HG02678 (cell line): ENCODE results near the gene COG3.

Experiments used
- ATAC-seq: cut with Tn5 transposase; IDR thresholded peaks from one replicate; pipeline ENCODE4 v1.9.1; 2021; ENCODE audit warnings: mild to moderate bottlenecking, moderate library complexity; ENCODE audit not compliant: unreplicated experiment

Gene COG3

GRCh38 chr13:45500492-45501174 lies 35.9 kb downstream of the COG3 start:
- no peak for ATAC-seq

DNA sequence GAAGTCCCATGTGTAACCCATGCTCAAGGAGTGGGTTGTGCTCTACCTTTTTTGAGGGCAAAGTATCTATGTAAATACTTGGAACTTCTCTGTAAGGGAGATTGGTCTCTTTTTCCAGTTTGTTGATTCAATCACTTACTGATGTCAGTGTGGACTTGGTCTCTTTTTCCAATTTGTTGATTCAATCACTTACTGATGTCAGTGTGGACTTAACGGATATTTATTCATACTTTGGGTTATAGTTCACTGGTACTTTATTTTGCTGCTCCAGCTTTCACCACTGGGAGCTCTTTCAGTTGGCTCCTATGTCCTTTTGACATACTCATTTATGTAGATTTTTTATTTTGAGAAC lies 36.4 kb downstream of the COG3 start:
- ATAC-seq, result no peak

- ATAC-seq, result no peak
These were observed 38.9 kb downstream of the COG3 start for GRCh38 chr13:45503658-45504057.

DNA sequence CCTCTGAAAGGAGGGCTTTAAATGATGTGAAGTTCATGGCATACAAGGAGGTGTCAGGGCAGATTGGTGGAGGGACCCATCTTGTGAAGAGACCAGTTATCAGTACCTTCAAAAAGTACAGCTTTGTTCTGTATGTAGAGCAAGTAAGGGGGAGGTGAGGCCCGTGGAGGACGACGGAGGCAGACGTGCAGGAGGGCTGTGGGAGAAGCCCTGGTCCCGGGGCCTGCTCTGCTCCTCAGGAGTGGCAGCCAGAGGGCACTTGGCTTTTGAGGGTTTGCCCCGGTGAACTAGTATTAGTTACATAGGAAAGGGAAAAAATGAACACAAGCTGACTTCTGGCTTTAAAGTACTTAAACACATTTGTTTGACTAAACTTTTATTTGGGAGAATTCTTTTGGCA lies 42.1 kb downstream of the COG3 start:
- no peak for ATAC-seq

DNA sequence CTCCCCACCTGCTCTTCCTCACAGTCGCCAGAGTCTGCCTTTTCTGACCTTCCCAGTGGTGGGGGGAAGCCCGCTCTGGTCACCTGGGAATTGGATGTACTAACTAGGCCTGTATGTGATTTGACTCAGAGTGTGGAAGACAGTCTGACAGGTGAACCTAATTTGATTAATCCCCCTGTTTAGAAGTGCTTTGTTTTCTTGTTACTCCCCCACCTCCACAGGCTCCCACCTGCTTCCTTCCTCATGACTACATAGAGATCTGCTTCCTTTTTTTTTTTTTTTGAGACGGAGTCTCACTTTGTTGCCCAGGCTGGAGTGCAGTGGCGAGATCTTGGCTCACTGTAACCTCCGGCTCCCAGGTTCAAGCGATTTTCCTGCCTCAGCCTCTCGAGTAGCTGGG lies 44.0 kb downstream of the COG3 start:
- no peak for ATAC-seq

DNA sequence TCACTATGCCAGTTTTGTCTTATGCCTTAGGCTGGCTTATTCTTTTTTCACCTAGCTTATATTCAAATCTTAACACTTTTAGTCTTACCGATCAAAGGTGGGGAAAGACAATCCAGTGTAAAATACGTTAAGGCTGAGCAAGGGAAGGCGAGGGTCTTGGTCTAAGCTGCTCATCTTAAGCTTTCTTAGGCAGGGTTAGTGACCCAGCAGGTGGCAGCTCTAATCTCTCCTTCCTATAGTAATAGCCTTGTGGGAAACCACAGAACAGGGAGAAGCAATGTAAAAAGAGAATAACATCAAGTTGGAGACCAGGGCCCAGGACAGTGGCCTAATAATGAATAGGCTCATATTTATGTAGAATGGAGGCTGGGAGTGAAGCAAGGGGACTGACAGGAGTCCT lies 45.9 kb downstream of the COG3 start:
- ATAC-seq, result no peak

GRCh38 chr13:45511310-45512097 lies 46.8 kb downstream of the COG3 start:
- no peak for ATAC-seq

DNA sequence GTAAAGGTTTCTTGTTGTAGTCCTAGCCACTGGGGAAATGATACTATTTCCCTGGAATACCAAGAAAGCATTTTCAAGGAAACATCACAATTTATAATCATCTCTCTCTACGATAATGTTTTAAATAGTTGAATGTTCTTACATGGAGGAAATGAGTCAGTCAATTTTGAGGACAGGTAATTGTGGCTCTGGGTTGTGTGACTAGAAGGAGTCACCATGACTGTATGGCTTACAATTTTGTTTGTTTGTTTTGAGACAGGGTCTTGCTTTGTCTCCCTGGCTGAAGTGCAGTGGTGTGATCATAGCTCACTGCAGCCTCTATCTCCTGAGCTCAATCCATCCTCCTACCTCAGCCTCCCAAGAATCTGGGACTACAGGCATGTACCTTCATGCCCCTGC lies 47.4 kb downstream of the COG3 start:
- ATAC-seq, result no peak

GRCh38 chr13:45516757-45517156 lies 52.0 kb downstream of the COG3 start:
- ATAC-seq, result no peak

DNA sequence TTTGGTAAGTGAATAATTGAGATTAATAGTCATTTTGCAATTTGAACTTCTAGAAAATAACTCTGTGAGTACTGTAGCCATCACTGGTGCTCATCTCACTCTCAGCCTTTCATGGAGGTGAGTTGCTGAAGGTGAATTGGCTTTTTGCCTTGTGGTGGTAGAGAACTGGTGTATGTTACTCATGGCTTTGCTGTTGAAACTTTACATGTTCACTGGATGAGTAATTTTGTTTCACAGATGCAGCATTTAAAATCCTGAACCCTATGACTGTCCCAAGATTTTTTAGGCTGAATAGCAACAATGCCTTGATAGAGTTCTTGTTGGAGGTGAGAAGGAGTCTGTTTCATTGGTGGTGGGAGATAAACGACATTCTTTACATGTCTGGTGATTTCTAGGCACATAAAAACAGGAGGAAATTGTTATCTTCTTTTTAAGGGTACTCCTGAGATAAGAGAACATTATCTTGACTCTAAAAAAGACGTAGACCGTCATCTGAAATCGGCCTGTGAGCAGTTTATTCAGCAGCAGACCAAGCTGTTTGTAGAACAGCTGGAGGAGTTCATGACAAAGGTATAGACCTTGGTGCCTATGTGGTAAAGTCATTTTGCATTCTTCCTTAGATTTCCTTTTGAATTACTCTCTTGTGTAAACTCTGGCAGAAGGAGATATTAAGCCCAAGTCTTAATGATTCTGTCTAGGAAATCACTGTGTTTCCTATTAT lies 53.9 kb downstream of the COG3 start:
- no peak for ATAC-seq

DNA sequence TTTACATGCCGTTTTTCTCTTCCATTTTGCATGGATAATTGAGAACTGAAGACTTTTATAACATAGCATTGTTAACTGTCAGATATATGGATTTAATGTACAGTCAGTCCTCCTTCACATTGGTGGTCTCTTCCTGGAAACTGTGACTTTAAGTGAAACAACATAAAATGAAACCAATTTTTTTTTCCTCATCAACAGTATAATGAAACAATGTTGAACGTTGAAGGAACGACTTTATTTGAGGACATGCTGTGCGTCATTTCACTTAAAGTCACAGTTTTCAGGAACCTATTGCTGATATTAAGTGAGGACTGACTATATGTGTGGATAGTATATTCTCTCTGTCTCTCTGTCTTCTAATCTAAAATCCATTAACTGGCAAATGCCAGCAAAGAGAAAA lies 54.8 kb downstream of the COG3 start:
- ATAC-seq, result no peak

GRCh38 chr13:45521297-45521696 lies 56.6 kb downstream of the COG3 start:
- no peak for ATAC-seq

- ATAC-seq, result no peak
These were observed 57.8 kb downstream of the COG3 start for GRCh38 chr13:45522571-45522970.

DNA sequence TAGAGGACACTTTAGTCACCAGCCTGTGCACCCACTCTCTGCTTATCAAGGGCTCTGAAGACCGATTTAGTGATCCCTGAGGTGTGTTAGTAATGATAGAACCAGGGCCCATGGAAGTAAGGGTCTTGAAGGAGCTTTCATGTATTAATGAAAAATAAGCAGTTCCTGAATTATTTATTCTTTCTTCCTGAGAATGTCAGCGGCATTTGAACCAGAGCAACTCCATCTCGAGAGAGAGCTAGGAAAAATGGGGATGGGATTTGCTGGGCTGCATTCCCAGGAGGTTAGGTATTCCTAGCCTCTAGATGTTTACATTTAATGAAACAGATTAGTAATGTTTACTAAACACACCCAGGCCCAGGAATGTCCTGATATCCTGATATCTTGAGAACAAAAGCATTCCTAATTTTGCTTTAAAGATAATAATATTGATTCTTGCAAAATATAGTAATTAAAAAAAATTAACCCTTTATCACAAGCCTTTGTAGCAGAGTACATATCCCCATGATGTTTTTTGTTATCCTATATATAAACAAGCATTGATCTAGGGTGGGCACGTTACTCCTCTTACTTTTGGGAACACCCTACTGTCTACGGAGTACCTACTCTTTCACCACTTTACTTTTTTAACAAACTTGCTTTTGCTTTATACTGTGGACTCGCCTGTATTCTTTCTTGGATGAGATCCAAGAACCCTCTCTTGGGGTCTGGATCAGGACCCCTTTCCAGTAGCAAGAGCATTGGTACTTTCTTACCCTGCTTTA lies 63.1 kb downstream of the COG3 start:
- no peak for ATAC-seq

DNA sequence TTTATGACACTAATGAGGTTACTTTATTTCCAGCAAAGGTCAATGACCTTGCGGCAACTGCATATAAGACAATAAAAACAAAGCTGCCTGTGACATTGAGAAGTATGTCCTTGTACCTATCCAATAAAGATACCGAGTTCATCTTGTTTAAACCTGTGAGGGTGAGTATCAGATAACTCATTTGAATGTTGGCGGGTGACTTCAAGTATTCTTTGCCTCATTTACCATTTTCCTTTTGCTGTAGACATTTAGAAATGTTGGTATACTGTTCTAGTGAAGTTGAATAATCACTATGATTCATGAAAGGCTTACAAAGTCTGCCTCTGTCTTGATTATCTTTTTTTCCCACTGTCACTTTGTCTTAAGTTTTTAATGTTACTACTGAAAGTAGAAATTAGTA lies 65.0 kb downstream of the COG3 start:
- no peak for ATAC-seq

- ATAC-seq, result no peak
These were observed 69.9 kb downstream of the COG3 start for GRCh38 chr13:45534604-45535003.

GRCh38 chr13:45536224-45536623 lies 71.5 kb downstream of the COG3 start:
- no peak for ATAC-seq

- ATAC-seq, result no peak
These were observed 72.8 kb downstream of the COG3 start for GRCh38 chr13:45537516-45537915.

DNA sequence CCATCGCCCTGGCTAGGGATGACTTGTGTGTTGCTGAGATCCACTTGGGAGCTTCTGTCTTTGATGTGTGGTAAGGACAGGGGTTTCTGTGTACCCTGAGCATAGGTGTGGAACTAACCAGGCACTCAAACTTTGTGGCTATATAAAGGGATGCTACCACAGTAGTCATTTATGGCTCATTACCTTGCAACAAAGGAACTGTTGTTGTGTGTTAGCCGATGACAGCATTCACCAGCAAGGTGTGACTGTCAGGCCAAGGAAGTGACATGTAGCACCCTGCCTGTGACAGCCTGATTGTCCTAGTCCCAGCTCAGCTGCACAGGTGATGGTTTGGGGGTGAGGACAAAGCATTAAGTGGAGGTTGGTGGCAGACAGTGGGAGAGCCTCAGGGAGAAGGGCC lies 73.6 kb downstream of the COG3 start:
- ATAC-seq, result no peak

DNA sequence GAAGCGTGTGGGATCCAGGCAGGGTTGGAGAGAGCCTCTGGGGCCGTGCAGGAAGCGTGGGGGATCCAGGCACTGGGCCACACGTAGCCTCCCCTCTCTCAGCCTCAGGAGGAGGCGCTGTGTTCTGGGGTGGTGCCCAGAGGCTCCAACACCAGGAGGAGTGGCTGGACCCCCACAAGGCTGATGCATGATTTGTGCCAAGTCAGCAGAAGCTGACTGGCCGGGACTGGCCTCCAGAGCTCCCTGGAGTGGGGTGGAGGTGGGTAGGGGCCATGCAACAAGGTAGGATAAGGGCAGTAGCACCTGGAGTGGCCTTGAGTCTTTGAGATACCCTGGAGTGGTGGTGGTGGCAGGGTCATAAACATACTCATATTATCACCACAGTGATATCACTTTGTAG lies 75.5 kb downstream of the COG3 start:
- ATAC-seq, result no peak

- no peak for ATAC-seq
These were observed 76.1 kb downstream of the COG3 start for GRCh38 chr13:45540864-45541263.
